Fibroblast of lung (primary cell): ENCODE data around the gene NHS.

Experiments used
- CTCF ChIP-seq, 2 donors: IDR thresholded peaks in 1 of 2; conservative IDR thresholded peaks in 1 of 2; 1 replicate in 1 of 2; 2 replicates in 1 of 2; pipeline ENCODE4 v1.5.1; 2011 to 2012; ENCODE audit warnings: low read length in 2 of 2, control low read depth in 1 of 2, inconsistent platforms in 1 of 2, low read depth in 1 of 2, mild to moderate bottlenecking in 1 of 2
- EZH2 ChIP-seq: IDR thresholded peaks from 2 replicates; pipeline ENCODE4 v1.5.1; 2012; ENCODE audit warnings: low read length, control low read depth, mild to moderate bottlenecking; ENCODE audit errors: missing control alignments

- TF ChIP-seq CTCF (conservative IDR thresholded peaks at IDR 0.05 in 1 of 2, IDR thresholded peaks at IDR 0.05 in 1 of 2; ENCODE audit: low read depth in 1 of 2, low read length in 2 of 2) (no peak), EZH2 (no peak)
Observed at GRCh38 chrX:17544821-17545220, 169.8 kb downstream of the NHS start.
